Smooth muscle cell (in vitro differentiated cells): ENCODE measurements around the gene TAC4. TPM values are rescaled to one million over a fixed set of nuclear protein-coding genes. Genes with fewer than 3 reads are reported as not detected.

Experiments
- DNase-seq: peaks from one replicate; lab custom pipeline; 2025; ENCODE audit not compliant: unreplicated experiment; lab: John Stamatoyannopoulos, UW
- H2AFZ ChIP-seq: fragments of 200-600 bp; sonication (generic); 2 replicates; pipeline ENCODE4 v1.6.0; 2016; ENCODE audit warnings: antibody characterized with exemption, low read depth, mild to moderate bottlenecking
- H3F3A ChIP-seq: fragments of 200-600 bp; sonication (generic); 2 replicates; pipeline ENCODE4 v1.6.0; 2017; ENCODE audit warnings: antibody characterized with exemption, low read depth
- H3K27ac ChIP-seq: fragments of 200-600 bp; sonication (generic); 2 replicates; pipeline ENCODE4 v1.5.1; 2016; ENCODE audit warnings: low read depth, mild to moderate bottlenecking
- H3K27me3 ChIP-seq: fragments of 200-600 bp; sonication (generic); 2 replicates; pipeline ENCODE4 v1.6.1; 2016; ENCODE audit warnings: low read depth, mild to moderate bottlenecking
- H3K36me3 ChIP-seq: fragments of 200-600 bp; sonication (generic); 2 replicates; pipeline ENCODE4 v1.5.1; 2016; ENCODE audit warnings: low read depth
- H3K4me1 ChIP-seq: fragments of 200-600 bp; sonication (generic); 2 replicates; pipeline ENCODE4 v1.5.1; 2016; ENCODE audit warnings: low read depth
- H3K4me2 ChIP-seq: fragments of 200-600 bp; sonication (generic); 2 replicates; pipeline ENCODE4 v1.6.0; 2016; ENCODE audit warnings: mild to moderate bottlenecking
- H3K4me3 ChIP-seq: fragments of 200-600 bp; sonication (generic); 2 replicates; pipeline ENCODE4 v1.5.1; 2016; ENCODE audit warnings: mild to moderate bottlenecking
- H3K79me2 ChIP-seq: fragments of 200-600 bp; sonication (generic); 2 replicates; pipeline ENCODE4 v1.6.0; 2016; ENCODE audit warnings: low read depth, mild to moderate bottlenecking
- H3K9ac ChIP-seq: fragments of 200-600 bp; sonication (generic); 2 replicates; pipeline ENCODE4 v1.6.0; 2016; ENCODE audit warnings: low read depth
- H3K9me3 ChIP-seq: fragments of 200-600 bp; sonication (generic); replicated peaks from 2 replicates; pipeline ENCODE4 v1.5.1; 2016; ENCODE audit warnings: low read depth
- H4K20me1 ChIP-seq: fragments of 200-600 bp; sonication (generic); 2 replicates; pipeline ENCODE4 v1.6.0; 2016; ENCODE audit warnings: low read depth
- WGBS: methylation state at CpG from one replicate; pipeline ENCODE4 v1.1.7; 2016; ENCODE audit warnings: low lambda C conversion rate; 5-methylcytosine and 5-hydroxymethylcytosine counted together
- polyA plus RNA-seq: library from polyadenylated mRNA; unstranded; fragments of >200 nt; fragmentation: Nextera tagmentation; extraction: Ambion mirVana; gene quantifications from 2 replicates; pipeline ENCODE4 v1.2.1, GENCODE V29; 2016
- total RNA-seq: library from RNA; depleted of rRNA; stranded (reverse); fragments of >200 nt; gene quantifications from 2 replicates; pipeline ENCODE4 v1.2.3, GENCODE V29; 2014
- TF ChIP-seq, protein P1 (sequence below): fragments of 200-600 bp; sonication (generic); IDR thresholded peaks from 2 replicates; pipeline ENCODE4 v1.5.1; 2017; ENCODE audit warnings: borderline replicate concordance, mild to moderate bottlenecking, antibody characterized with exemption; ENCODE audit not compliant: insufficient read depth, poor library complexity, severe bottlenecking

TAC4 gene, protein sequence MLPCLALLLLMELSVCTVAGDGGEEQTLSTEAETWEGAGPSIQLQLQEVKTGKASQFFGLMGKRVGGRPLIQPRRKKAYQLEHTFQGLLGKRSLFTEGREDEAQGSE
- not detected in 2 replicates for total RNA-seq
- polyA plus RNA-seq = not detected in 2 replicates

DNA sequence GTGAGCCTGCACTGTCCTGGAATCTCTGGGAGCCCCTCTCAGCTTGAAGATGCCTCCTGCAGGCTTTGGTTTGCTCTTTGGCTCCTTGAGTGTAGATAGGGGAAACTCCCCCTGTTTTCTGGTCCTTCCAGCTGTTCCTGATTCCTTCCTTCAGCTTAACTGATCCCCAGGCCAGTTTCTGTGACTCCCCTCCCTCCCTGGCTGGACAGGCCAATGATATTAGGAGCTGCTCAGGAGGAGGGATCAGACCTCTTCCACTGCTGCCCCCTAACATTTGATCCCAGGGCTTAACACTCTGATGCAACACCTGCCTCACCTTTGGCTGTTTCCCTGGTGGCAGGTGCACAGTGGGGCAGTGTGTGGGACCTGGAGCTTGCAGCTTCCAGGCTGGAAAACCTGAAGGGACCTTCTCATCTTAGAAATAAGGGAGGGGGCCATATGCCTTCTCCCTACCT is at the start of gene TAC4:
TAC4 (minus strand) TSS at position 51 of the 455 bp plus-strand sequence. CDS start 52 bp downstream, outside the sequence.
- H3K9me3 ChIP-seq = no peaks in the 10 kb centered on the region
- no peak within 1 kb of the TSS for H3K27ac ChIP-seq
- TF ChIP-seq, protein P1, sequence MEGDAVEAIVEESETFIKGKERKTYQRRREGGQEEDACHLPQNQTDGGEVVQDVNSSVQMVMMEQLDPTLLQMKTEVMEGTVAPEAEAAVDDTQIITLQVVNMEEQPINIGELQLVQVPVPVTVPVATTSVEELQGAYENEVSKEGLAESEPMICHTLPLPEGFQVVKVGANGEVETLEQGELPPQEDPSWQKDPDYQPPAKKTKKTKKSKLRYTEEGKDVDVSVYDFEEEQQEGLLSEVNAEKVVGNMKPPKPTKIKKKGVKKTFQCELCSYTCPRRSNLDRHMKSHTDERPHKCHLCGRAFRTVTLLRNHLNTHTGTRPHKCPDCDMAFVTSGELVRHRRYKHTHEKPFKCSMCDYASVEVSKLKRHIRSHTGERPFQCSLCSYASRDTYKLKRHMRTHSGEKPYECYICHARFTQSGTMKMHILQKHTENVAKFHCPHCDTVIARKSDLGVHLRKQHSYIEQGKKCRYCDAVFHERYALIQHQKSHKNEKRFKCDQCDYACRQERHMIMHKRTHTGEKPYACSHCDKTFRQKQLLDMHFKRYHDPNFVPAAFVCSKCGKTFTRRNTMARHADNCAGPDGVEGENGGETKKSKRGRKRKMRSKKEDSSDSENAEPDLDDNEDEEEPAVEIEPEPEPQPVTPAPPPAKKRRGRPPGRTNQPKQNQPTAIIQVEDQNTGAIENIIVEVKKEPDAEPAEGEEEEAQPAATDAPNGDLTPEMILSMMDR = no peak
- no peak within 1 kb of the TSS for H3K9ac ChIP-seq
- no peaks in the 10 kb centered on the region for H3F3A ChIP-seq
- DNase-seq = no peak
- no peak within 1 kb of the TSS for H2AFZ ChIP-seq
- no peaks in the 10 kb centered on the region for H3K27me3 ChIP-seq
- no peaks in the 10 kb centered on the region for H3K79me2 ChIP-seq
- no peak within 1 kb of the TSS for H3K4me3 ChIP-seq
- H3K4me1 ChIP-seq = peaks cover 5% of the 10 kb centered on the region
- no peaks in the 10 kb centered on the region for H3K36me3 ChIP-seq
- H3K4me2 ChIP-seq = no peak within 1 kb of the TSS
- no peaks in the 10 kb centered on the region for H4K20me1 ChIP-seq

DNA sequence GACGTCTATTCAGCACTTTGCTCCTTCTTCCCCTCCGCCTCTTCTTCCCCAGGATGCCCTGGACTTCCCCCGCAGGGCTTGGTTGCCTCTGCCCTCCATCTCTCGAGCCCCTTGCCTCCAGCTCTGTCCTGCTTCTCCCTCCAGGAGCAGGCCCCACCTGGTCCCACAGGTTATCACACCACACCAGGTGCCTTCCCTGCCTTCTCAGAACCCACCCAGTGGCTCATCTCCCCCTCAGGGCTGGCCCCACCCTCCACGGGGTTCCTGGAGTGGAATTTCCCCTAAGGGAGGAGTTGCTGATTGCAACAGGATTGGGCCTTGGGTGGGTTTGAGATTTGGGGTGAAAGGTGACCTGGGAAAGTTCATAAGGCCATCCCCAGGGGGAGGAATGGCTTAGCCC is 49.0 kb upstream of the TAC4 start:
- no peak for DNase-seq
- Histone ChIP-seq H3K9ac (no peak overlapping the region), H4K20me1 (no peaks in the 10 kb centered on the region), H3F3A (no peaks in the 10 kb centered on the region), H3K4me2 (no peak overlapping the region), H3K9me3 (no peaks in the 10 kb centered on the region), H3K27ac (no peak overlapping the region), H3K4me1 (no peaks in the 10 kb centered on the region), H3K79me2 (no peaks in the 10 kb centered on the region), H2AFZ (no peak overlapping the region), H3K4me3 (no peak overlapping the region), H3K27me3 (peaks cover 36% of the 10 kb centered on the region), H3K36me3 (no peaks in the 10 kb centered on the region)
- TF ChIP-seq, protein P1 = no peak
- WGBS = 71% methylated on average over 5 of the region's 5 CpGs

DNA sequence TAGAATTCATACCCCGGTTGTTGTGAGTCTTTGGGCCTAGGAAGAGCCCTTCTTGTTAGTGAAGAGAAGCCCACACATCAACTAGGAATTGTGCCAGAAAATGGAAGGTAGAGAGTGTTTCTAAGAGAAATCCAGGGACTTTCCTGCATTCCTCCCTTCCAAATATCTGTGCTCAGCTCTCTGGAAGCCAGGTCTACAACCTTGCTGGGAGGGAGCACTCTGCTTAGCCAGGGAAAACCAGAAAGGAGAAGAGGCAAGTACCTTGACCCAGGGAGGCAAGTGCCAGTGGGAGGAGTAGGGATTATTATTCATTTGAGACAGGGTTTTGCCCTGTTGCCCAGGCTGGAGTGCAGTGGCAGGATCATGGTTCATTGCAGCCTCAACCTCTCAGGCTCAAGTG is 48.4 kb upstream of the TAC4 start:
- no peak for DNase-seq
- Histone ChIP-seq H3K36me3 (no peaks in the 10 kb centered on the region), H3F3A (no peaks in the 10 kb centered on the region), H2AFZ (no peak overlapping the region), H4K20me1 (no peaks in the 10 kb centered on the region), H3K9me3 (no peaks in the 10 kb centered on the region), H3K27me3 (peaks cover 38% of the 10 kb centered on the region), H3K9ac (no peak overlapping the region), H3K4me3 (no peak overlapping the region), H3K4me1 (no peaks in the 10 kb centered on the region), H3K79me2 (no peaks in the 10 kb centered on the region), H3K4me2 (no peak overlapping the region), H3K27ac (no peak overlapping the region)
- WGBS = 78% methylated on average over 1 of the region's 1 CpG
- TF ChIP-seq, protein P1 = no peak

DNA sequence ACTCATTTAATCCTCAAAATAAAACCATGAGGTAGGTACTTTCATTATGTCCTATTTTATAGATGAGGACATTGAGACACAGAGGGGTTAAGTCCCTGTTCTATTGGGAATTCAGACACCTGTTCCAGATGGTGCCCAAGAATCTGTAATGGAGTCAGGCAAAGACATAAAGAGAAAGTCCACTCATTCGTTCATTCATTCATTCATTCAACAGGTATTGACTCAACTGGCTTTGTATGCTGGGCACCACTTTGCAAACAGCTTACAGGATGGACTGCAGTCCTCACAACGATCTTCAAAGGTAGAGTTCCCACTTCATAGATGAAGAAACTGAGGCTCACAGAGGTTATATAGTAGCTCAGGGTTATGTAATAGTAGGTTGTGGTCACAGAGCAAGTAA is 47.9 kb upstream of the TAC4 start:
- Histone ChIP-seq H3K9me3 (no peaks in the 10 kb centered on the region), H3K27me3 (peaks cover 38% of the 10 kb centered on the region), H3K79me2 (no peaks in the 10 kb centered on the region), H3K36me3 (no peaks in the 10 kb centered on the region), H3K27ac (no peak overlapping the region), H3K9ac (no peak overlapping the region), H3K4me2 (no peak overlapping the region), H3K4me3 (no peak overlapping the region), H3K4me1 (no peaks in the 10 kb centered on the region), H3F3A (no peaks in the 10 kb centered on the region), H2AFZ (no peak overlapping the region), H4K20me1 (no peaks in the 10 kb centered on the region)
- DNase-seq = no peak
- TF ChIP-seq, protein P1 = no peak
- 64% methylated on average over 2 of the region's 2 CpGs for WGBS
